ENCODE measurements around the gene GALNT2. TPM values are rescaled to one million over a fixed set of nuclear protein-coding genes. Genes with fewer than 3 reads are reported as not detected.
A peak's percentile ranks its signal among the peaks of the same experiment; 100 is the strongest.

The GALNT2 gene
- total and polyA plus RNA-seq, 2 donors (not counting 1 experiment from before 2014, with no cell fraction given) = 19.0 to 184 TPM

DNA sequence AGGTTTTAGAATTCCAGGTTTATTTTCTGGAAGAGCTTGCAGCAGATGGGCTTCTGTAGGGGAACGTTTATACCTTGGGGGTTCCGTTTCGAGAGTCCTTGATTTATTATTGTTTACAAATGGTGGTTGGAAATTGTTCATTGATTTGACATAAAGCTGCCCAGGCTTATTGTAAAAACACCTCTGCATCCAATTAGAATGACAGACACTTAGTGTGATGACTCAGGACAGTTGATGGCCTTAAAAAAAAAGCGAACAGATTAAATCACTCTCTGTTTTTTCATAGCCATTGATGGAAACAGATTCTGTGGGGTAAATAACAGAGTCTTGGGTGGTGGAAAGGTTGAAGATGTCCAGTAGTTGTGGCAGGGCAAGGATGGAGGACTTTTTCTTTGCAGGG lies 35.4 kb downstream of the GALNT2 start:
- WGBS (ENCODE audit: insufficient coverage) = 100% methylated on average over 2 of the region's 4 CpGs
- H4K20me1 ChIP-seq (ENCODE audit: control insufficient read depth, insufficient read depth, low read length, poor library complexity, severe bottlenecking) = peaks cover 65% of the 10 kb centered on the region
- H3K4me3 Mint-ChIP-seq = no peak overlapping the region
- no peaks in the 10 kb centered on the region for H3K27me3 Mint-ChIP-seq
- ATAC-seq (ENCODE audit: low read depth) = no peak
- no peaks in the 10 kb centered on the region for H3K9me3 ChIP-seq (ENCODE audit: control extremely low read depth in 1 of 3, control insufficient read depth in 2 of 3, insufficient read depth in 1 of 3, low read length in 2 of 3)
- peak overlapping the region; percentile 12 for H3K27ac Mint-ChIP-seq
- peaks cover 89% of the 10 kb centered on the region for H3K79me2 ChIP-seq (ENCODE audit: control insufficient read depth, insufficient read depth, low read length)
- no peak overlapping the region for H2AFZ ChIP-seq (ENCODE audit: insufficient read depth, low read depth, low read length, poor library complexity, severe bottlenecking)
- H3K36me3 ChIP-seq (replicated peaks in 1 of 2; ENCODE audit: control extremely low read depth in 1 of 2, control insufficient read depth in 1 of 2, extremely low read depth in 1 of 2, insufficient read depth in 2 of 2, low read length in 1 of 2) = no peaks in the 10 kb centered on the region
- intact Hi-C loops (cut with micrococcal nuclease) = no loop called here
- H3K4me1 ChIP-seq (ENCODE audit: control insufficient read depth in 2 of 2, insufficient read depth in 2 of 2, low read length in 2 of 2) = peaks cover 26 to 33% of the 10 kb centered on the region in 2 donors
- no peak overlapping the region for H3K27ac ChIP-seq (ENCODE audit: low read length in 2 of 2)
- no peaks in the 10 kb centered on the region for H3K9me3 Mint-ChIP-seq (ENCODE audit: insufficient read depth)
- H3K4me2 ChIP-seq (replicated peaks; ENCODE audit: low read depth, low read length, poor library complexity, severe bottlenecking) = no peak overlapping the region
- CTCF ChIA-PET = interaction anchor here (0.9 kb wide), 1 partner anchor 206 kb away, joined by 3 read pairs; no protein-coding TSS in a partner anchor
- no peak for TF ChIP-seq EZH2 (IDR thresholded peaks at IDR 0.05; ENCODE audit: borderline replicate concordance, insufficient read depth, low read depth, low read length, poor library complexity, severe bottlenecking)
- TF ChIP-seq, protein P1, sequence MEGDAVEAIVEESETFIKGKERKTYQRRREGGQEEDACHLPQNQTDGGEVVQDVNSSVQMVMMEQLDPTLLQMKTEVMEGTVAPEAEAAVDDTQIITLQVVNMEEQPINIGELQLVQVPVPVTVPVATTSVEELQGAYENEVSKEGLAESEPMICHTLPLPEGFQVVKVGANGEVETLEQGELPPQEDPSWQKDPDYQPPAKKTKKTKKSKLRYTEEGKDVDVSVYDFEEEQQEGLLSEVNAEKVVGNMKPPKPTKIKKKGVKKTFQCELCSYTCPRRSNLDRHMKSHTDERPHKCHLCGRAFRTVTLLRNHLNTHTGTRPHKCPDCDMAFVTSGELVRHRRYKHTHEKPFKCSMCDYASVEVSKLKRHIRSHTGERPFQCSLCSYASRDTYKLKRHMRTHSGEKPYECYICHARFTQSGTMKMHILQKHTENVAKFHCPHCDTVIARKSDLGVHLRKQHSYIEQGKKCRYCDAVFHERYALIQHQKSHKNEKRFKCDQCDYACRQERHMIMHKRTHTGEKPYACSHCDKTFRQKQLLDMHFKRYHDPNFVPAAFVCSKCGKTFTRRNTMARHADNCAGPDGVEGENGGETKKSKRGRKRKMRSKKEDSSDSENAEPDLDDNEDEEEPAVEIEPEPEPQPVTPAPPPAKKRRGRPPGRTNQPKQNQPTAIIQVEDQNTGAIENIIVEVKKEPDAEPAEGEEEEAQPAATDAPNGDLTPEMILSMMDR (IDR thresholded peaks at IDR 0.05) = no peak
- DNase-seq = no peak
- no peak overlapping the region for H3K9ac ChIP-seq (ENCODE audit: low read length)
- POLR2A ChIA-PET = no interaction called here
- H3K4me3 ChIP-seq (ENCODE audit: control extremely low read depth in 1 of 5, extremely low read depth in 1 of 5, insufficient read depth in 1 of 5, low read depth in 2 of 5, low read length in 4 of 5) = no peak overlapping the region
- peaks cover 57% of the 10 kb centered on the region for H3K4me1 Mint-ChIP-seq
- H3K27me3 ChIP-seq (replicated peaks in 1 of 4; ENCODE audit: control extremely low read depth in 1 of 4, control insufficient read depth in 3 of 4, insufficient read depth in 4 of 4, low read length in 3 of 4) = no peaks in the 10 kb centered on the region

DNA sequence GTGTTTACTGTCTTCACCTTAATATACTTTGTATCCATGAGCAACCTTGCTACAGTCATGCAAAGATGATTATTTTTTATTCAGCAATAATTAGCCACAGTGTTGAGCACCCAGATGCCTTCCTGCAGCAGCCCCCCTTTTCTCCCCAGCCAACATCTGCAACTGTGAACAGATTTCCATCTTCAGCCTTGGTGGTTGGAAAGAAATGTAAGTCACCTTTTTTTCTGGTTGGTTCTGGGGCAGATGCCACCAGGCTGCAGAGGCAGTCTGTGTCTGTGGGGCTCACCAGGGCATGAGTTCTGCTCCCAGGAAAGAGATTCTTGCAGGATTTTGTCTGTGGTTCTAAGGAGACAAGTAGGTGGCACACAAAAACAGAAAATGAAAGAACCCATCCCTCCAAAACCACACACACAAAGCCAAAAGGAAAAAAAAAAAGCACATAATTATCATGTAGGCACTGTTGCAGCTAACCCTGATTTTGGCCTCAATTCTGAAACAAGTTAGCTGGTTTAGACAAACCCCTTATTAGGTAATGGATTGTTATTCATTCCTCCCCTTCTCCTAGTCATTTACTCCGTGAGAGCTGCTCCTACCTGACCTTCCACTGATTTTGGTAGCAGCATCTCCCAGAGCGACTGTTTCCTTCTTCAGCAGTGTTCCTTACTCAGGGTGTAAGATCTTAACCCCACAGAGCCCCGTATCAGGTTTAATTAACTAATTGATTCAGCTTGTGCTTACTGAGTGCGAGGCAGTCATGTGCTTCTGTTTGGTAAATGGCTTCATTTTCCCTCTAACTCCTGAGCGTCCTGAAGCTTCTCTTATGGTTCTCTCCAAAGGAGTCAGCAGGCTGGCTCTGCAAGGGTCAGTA lies 36.5 kb downstream of the GALNT2 start:
- Histone ChIP-seq H3K9me3 (ENCODE audit: control extremely low read depth in 1 of 3, control insufficient read depth in 2 of 3, insufficient read depth in 1 of 3, low read length in 2 of 3) (no peaks in the 10 kb centered on the region), H3K36me3 (replicated peaks in 1 of 2; ENCODE audit: control extremely low read depth in 1 of 2, control insufficient read depth in 1 of 2, extremely low read depth in 1 of 2, insufficient read depth in 2 of 2, low read length in 1 of 2) (no peaks in the 10 kb centered on the region), H3K27ac (ENCODE audit: low read length in 2 of 2) (no peak overlapping the region), H3K4me3 (ENCODE audit: control extremely low read depth in 1 of 5, extremely low read depth in 1 of 5, insufficient read depth in 1 of 5, low read depth in 2 of 5, low read length in 4 of 5) (no peak overlapping the region), H3K4me2 (replicated peaks; ENCODE audit: low read depth, low read length, poor library complexity, severe bottlenecking) (peak overlapping the region; percentile 5), H3K79me2 (ENCODE audit: control insufficient read depth, insufficient read depth, low read length) (peaks cover 88% of the 10 kb centered on the region), H3K4me1 (ENCODE audit: control insufficient read depth in 2 of 2, insufficient read depth in 2 of 2, low read length in 2 of 2) (peaks cover 26 to 33% of the 10 kb centered on the region in 2 donors), H3K9ac (ENCODE audit: low read length) (no peak overlapping the region), H4K20me1 (ENCODE audit: control insufficient read depth, insufficient read depth, low read length, poor library complexity, severe bottlenecking) (peaks cover 56% of the 10 kb centered on the region), H3K27me3 (replicated peaks in 1 of 4; ENCODE audit: control extremely low read depth in 1 of 4, control insufficient read depth in 3 of 4, insufficient read depth in 4 of 4, low read length in 3 of 4) (no peaks in the 10 kb centered on the region), H2AFZ (ENCODE audit: insufficient read depth, low read depth, low read length, poor library complexity, severe bottlenecking) (no peak overlapping the region)
- ChIA-PET CTCF (interaction anchor here (0.7 to 1.9 kb wide), 8 partner anchors 16 to 442 kb away, joined by 3 to 6 read pairs (median 4); no protein-coding TSS in a partner anchor), POLR2A (no interaction called here)
- ATAC-seq (ENCODE audit: low read depth) (no peak), DNase-seq (no peak)
- H3K4me1 Mint-ChIP-seq = peaks cover 66% of the 10 kb centered on the region
- H3K27me3 Mint-ChIP-seq = no peaks in the 10 kb centered on the region
- WGBS (ENCODE audit: insufficient coverage) = 100% methylated on average over 2 of the region's 5 CpGs
- intact Hi-C loops (cut with micrococcal nuclease) = loop anchor here (1.0 to 2.0 kb wide), 2 partner anchors 19 to 36 kb away; partner anchors contain the start of gene GALNT2
- H3K9me3 Mint-ChIP-seq (ENCODE audit: insufficient read depth) = no peaks in the 10 kb centered on the region
- TF ChIP-seq, protein P1 (IDR thresholded peaks at IDR 0.05) = no peak
- no peak for TF ChIP-seq EZH2 (IDR thresholded peaks at IDR 0.05; ENCODE audit: borderline replicate concordance, insufficient read depth, low read depth, low read length, poor library complexity, severe bottlenecking)
- H3K27ac Mint-ChIP-seq = peak overlapping the region; percentile 17
- peak overlapping the region; percentile 42 for H3K4me3 Mint-ChIP-seq
